Measurements from ENCODE around the gene RUBCNL.

- TF ChIP-seq USF2 (IDR thresholded peaks at IDR 0.05): no peak
- no peak for TF ChIP-seq MAX (IDR thresholded peaks at IDR 0.05)
- no peak for TF ChIP-seq E2F6 (IDR thresholded peaks at IDR 0.05; ENCODE audit: borderline replicate concordance, low read depth)
- no peak for TF ChIP-seq CTCF (IDR thresholded peaks at IDR 0.05)
- TF ChIP-seq ESRRA (IDR thresholded peaks at IDR 0.05; ENCODE audit: borderline replicate concordance, low read length): no peak
- TF ChIP-seq HEYL (CRISPR knock-in tag; IDR thresholded peaks at IDR 0.05): no peak
- no peak for TF ChIP-seq MYC (IDR thresholded peaks at IDR 0.05; ENCODE audit: borderline replicate concordance, low read length)
- TF ChIP-seq NR3C1 (IDR thresholded peaks at IDR 0.05): no peak
These were observed 31.0 kb downstream of the RUBCNL start for GRCh38 chr13:46355901-46356590.
